Raji (cell line): ENCODE measurements around the gene AFDN.

Experiments used
- POLR2A ChIP-seq: IDR thresholded peaks from 2 replicates; pipeline ENCODE4 v1.6.1; 2011; ENCODE audit warnings: low read depth, low read length, control low read depth; ENCODE audit not compliant: insufficient read depth

The AFDN gene

GRCh38 chr6:168021581-168021980 is 194.9 kb downstream of the AFDN start:
- no peak for TF ChIP-seq POLR2A
